SIG-M5 (cell line): ENCODE data around the gene BATF2.

ENCODE experiments used
- DNase-seq: peaks from one replicate; lab custom pipeline; 2025; lab: John Stamatoyannopoulos, UW

BATF2 gene

GRCh38 chr11:64963072-64963631, 33.6 kb downstream of the BATF2 start:
- DNase-seq = no peak

DNA sequence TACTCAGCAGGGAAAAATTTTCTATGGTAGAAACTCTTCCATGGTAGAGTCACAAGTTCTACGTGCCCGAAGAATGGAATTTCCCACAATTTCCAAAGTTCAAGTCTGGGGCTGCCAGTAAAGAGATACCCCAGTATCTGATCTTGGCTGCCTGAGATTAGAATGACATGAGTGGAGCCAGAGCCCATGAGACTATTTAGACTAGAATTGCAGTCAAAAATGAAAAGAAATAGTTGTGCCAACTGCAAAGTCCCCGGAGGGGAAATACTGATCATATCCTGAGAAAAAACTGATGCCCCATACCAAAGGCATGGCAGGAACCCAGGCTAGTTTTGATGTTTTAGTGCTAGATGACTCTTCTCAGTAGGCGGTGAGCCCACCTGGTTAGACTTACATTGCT, 36.1 kb downstream of the BATF2 start:
- no peak for DNase-seq

DNA sequence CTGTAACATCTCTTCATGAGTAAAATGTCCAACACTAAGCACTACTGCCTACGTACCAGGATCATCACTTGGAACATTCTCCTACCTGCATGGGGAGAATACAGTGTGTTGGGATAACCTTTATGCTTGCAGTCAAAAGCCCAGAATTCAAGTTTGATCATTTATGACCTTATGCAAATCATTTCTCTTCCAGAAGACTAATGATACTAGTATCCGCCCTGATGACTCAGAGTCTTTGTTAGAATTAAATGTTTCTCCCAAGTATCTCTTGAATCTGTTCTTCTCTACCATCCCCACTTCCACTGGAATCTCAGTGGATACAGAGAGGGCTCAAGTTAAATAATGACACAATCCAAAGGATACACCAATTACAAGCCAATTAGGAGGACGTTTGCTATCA, 37.3 kb downstream of the BATF2 start:
- no peak for DNase-seq

DNA sequence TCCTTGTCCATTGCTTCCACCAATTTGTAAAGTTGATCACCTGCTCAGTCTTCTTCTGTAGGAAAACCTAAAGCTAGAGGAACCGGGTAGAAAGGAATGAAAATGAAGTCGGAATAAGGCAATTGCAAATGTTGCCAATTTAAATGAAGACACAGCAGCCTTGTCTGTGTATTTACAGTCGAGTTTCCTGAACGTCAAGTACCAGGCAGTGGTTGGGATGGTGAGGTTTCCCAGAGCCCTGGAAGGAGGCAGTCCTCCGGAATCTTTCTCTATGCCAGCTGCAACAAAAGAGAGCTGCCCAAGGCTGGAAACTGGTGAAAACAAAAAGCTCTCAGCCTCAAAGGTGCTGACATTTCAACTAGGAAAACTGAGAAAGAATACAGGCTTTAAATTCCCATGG, 42.6 kb downstream of the BATF2 start:
- DNase-seq = no peak

DNA sequence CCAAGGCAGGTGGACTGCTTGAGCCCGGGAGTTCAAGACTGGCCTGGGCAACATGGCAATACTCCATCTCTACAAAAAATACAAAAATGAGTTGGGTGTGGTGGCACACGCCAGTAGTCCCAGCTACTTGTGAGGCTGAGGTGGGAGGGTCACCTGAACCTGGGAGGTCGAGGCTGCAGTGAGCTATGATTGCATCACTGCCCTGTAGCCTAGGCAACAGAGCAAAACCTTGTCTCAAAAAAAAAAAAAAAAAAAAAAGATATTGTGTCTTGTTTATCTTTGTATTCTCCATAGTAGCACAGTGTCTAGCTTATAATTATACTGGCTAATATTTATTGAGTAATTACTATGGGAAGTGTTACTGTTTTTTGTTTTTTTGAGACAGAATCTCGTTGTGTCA, 45.2 kb downstream of the BATF2 start:
- DNase-seq = no peak

DNA sequence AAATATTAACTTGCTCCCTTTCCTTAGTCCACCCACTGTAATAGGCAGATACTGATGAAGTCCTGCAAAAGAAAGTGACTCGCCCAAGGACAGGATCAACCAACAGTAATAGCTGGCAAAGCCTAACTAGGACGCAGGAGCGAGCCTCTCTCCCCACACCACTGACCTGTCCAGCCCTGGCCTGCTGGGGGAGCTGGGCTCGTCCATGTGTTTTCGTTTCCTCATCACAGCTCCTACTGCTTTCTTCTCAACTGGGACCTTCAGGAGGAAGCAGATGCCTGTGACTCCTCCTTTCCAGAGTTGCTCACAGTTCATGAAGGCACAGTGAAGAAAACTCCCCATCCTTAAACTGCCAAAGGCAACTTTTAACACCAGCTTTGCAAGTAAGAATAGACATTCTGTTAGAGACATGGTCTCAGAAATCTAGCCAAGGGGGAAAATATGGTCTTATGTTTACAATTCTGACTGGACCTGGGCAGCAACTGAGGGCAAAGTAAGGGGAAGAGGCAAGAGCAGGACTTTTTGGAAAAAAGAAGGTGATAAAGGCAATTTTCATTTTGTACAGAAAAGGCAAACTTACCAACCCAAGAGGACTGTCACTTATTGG, 49.5 kb downstream of the BATF2 start:
- no peak for DNase-seq
